ENCODE results near the gene CDHR2.

DNA sequence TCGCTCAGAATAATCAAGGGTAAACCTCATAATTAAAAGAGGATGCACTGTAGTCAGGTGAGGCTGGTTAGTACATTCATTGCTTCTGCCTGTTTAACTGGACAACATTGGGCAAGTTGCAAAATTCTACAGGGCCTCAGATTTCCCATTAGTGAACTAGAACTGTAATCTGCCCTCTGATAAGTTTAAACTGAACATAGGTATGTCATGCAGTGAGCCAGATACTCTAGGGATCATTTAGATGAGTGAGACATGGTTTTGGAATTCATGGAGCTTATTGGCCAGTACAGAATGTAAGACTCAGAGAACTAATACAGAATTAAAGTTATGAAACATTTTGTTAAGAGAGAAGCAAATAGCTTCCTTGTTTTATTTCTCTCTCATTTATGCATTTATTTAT lies 47.8 kb upstream of the CDHR2 start:
- TF ChIP-seq, protein P1, sequence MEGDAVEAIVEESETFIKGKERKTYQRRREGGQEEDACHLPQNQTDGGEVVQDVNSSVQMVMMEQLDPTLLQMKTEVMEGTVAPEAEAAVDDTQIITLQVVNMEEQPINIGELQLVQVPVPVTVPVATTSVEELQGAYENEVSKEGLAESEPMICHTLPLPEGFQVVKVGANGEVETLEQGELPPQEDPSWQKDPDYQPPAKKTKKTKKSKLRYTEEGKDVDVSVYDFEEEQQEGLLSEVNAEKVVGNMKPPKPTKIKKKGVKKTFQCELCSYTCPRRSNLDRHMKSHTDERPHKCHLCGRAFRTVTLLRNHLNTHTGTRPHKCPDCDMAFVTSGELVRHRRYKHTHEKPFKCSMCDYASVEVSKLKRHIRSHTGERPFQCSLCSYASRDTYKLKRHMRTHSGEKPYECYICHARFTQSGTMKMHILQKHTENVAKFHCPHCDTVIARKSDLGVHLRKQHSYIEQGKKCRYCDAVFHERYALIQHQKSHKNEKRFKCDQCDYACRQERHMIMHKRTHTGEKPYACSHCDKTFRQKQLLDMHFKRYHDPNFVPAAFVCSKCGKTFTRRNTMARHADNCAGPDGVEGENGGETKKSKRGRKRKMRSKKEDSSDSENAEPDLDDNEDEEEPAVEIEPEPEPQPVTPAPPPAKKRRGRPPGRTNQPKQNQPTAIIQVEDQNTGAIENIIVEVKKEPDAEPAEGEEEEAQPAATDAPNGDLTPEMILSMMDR (IDR thresholded peaks at IDR 0.05; ENCODE audit: insufficient read depth, low read length) = no peak
- TF ChIP-seq POLR2AphosphoS5 (IDR thresholded peaks at IDR 0.05; ENCODE audit: low read depth) (no peak), GABPA (IDR thresholded peaks at IDR 0.05; ENCODE audit: low read depth) (no peak), SPI1 (IDR thresholded peaks at IDR 0.05; ENCODE audit: borderline replicate concordance, low read depth) (no peak)
- TF ChIP-seq, protein P2, sequence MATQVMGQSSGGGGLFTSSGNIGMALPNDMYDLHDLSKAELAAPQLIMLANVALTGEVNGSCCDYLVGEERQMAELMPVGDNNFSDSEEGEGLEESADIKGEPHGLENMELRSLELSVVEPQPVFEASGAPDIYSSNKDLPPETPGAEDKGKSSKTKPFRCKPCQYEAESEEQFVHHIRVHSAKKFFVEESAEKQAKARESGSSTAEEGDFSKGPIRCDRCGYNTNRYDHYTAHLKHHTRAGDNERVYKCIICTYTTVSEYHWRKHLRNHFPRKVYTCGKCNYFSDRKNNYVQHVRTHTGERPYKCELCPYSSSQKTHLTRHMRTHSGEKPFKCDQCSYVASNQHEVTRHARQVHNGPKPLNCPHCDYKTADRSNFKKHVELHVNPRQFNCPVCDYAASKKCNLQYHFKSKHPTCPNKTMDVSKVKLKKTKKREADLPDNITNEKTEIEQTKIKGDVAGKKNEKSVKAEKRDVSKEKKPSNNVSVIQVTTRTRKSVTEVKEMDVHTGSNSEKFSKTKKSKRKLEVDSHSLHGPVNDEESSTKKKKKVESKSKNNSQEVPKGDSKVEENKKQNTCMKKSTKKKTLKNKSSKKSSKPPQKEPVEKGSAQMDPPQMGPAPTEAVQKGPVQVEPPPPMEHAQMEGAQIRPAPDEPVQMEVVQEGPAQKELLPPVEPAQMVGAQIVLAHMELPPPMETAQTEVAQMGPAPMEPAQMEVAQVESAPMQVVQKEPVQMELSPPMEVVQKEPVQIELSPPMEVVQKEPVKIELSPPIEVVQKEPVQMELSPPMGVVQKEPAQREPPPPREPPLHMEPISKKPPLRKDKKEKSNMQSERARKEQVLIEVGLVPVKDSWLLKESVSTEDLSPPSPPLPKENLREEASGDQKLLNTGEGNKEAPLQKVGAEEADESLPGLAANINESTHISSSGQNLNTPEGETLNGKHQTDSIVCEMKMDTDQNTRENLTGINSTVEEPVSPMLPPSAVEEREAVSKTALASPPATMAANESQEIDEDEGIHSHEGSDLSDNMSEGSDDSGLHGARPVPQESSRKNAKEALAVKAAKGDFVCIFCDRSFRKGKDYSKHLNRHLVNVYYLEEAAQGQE (IDR thresholded peaks at IDR 0.05; ENCODE audit: insufficient replicate concordance, low read depth) = no peak
